Loucy (cell line): ENCODE measurements around the gene SSTR3.

ENCODE experiments used
- H2AFZ ChIP-seq: fragments of 200-600 bp; sonication (generic); 2 replicates; pipeline ENCODE4 v1.6.0; 2016; ENCODE audit warnings: antibody characterized with exemption, mild to moderate bottlenecking, low read length, moderate library complexity
- H3F3A ChIP-seq: fragments of 200-600 bp; 2 replicates; pipeline ENCODE4 v1.6.0; 2016; ENCODE audit warnings: antibody characterized with exemption, low read depth, mild to moderate bottlenecking
- H3K27me3 ChIP-seq: fragments of 200-600 bp; sonication (generic); 2 replicates; pipeline ENCODE4 v1.6.1; 2014; ENCODE audit warnings: low read length, mild to moderate bottlenecking; ENCODE audit not compliant: insufficient read depth, poor library complexity, severe bottlenecking
- H3K36me3 ChIP-seq: fragments of 200-600 bp; sonication (generic); 2 replicates; pipeline ENCODE4 v1.6.1; 2016; ENCODE audit warnings: low read length; ENCODE audit not compliant: insufficient read depth
- H3K4me1 ChIP-seq: fragments of 200-600 bp; sonication (generic); 2 replicates; pipeline ENCODE4 v1.5.1; 2014; ENCODE audit warnings: low read length, mild to moderate bottlenecking; ENCODE audit not compliant: insufficient read depth, poor library complexity, severe bottlenecking
- H3K4me2 ChIP-seq: fragments of 200-600 bp; sonication (generic); 2 replicates; pipeline ENCODE4 v1.6.0; 2014; ENCODE audit warnings: antibody characterized with exemption, low read length, low read depth, mild to moderate bottlenecking; ENCODE audit not compliant: poor library complexity, severe bottlenecking
- H3K4me3 ChIP-seq: fragments of 200-600 bp; sonication (generic); 2 replicates; pipeline ENCODE4 v1.5.1; 2014; ENCODE audit warnings: low read length, mild to moderate bottlenecking, mixed read lengths; ENCODE audit not compliant: poor library complexity, severe bottlenecking
- H3K79me2 ChIP-seq: fragments of 200-600 bp; sonication (generic); 2 replicates; pipeline ENCODE4 v1.6.1; 2014; ENCODE audit warnings: low read length; ENCODE audit not compliant: insufficient read depth
- H3K9ac ChIP-seq: fragments of 200-600 bp; sonication (generic); 2 replicates; pipeline ENCODE4 v1.6.0; 2014; ENCODE audit warnings: mild to moderate bottlenecking, low read depth, low read length, moderate library complexity; ENCODE audit not compliant: poor library complexity, severe bottlenecking
- H3K9me2 ChIP-seq: fragments of 200-600 bp; sonication (generic); replicated peaks from 2 replicates; pipeline ENCODE4 v1.6.1; 2016; ENCODE audit warnings: low read depth, low read length, mixed read lengths
- H3K9me3 ChIP-seq: fragments of 200-600 bp; sonication (generic); 2 replicates; pipeline ENCODE4 v1.6.1; 2014; ENCODE audit warnings: mild to moderate bottlenecking, antibody characterized with exemption, low read length, low read depth; ENCODE audit not compliant: insufficient read depth
- H4K20me1 ChIP-seq: fragments of 200-600 bp; sonication (generic); 2 replicates; pipeline ENCODE4 v1.6.0; 2014; ENCODE audit warnings: antibody characterized with exemption, low read length, mild to moderate bottlenecking; ENCODE audit not compliant: insufficient read depth, poor library complexity, severe bottlenecking
- CTCF ChIP-seq: fragments of 200-600 bp; sonication (generic); conservative IDR thresholded peaks from 2 replicates; pipeline ENCODE4 v1.5.1; 2014; ENCODE audit warnings: mild to moderate bottlenecking, antibody characterized with exemption, low read length
- EZH2phosphoT487 ChIP-seq: fragments of 200-600 bp; IDR thresholded peaks from 2 replicates; pipeline ENCODE4 v1.6.1; 2018; ENCODE audit warnings: antibody characterized with exemption, mild to moderate bottlenecking, moderate library complexity, borderline replicate concordance

The SSTR3 gene

GRCh38 chr22:37192204-37192603 is 20.1 kb downstream of the SSTR3 start:
- peaks cover 20% of the 10 kb centered on the region for H3K4me1 ChIP-seq
- no peaks in the 10 kb centered on the region for H3K9me2 ChIP-seq
- H3F3A ChIP-seq: no peaks in the 10 kb centered on the region
- TF ChIP-seq CTCF: no peak
- TF ChIP-seq EZH2phosphoT487: no peak
- no peaks in the 10 kb centered on the region for H3K27me3 ChIP-seq
- no peaks in the 10 kb centered on the region for H3K79me2 ChIP-seq
- no peak overlapping the region for H3K4me3 ChIP-seq
- no peaks in the 10 kb centered on the region for H3K36me3 ChIP-seq
- H4K20me1 ChIP-seq: no peaks in the 10 kb centered on the region
- peaks cover 3% of the 10 kb centered on the region; the same call in 1 of the 2 replicates for H3K9me3 ChIP-seq
- no peak overlapping the region for H2AFZ ChIP-seq
- no peak overlapping the region for H3K9ac ChIP-seq
- no peak overlapping the region for H3K4me2 ChIP-seq

- H3K36me3 ChIP-seq: no peaks in the 10 kb centered on the region
- H4K20me1 ChIP-seq: no peaks in the 10 kb centered on the region
- no peaks in the 10 kb centered on the region for H3K79me2 ChIP-seq
- H3F3A ChIP-seq: 0 out of 2 replicates have a peak, but pooled peaks cover 6% of the 10 kb centered on the region
- no peak overlapping the region for H2AFZ ChIP-seq
- peaks cover 28% of the 10 kb centered on the region for H3K4me1 ChIP-seq
- H3K9me2 ChIP-seq: no peaks in the 10 kb centered on the region
- no peak overlapping the region for H3K4me3 ChIP-seq
- H3K27me3 ChIP-seq: no peaks in the 10 kb centered on the region
- peaks cover 3% of the 10 kb centered on the region; the same call in 1 of the 2 replicates for H3K9me3 ChIP-seq
- TF ChIP-seq EZH2phosphoT487 (no peak), CTCF (no peak)
- H3K9ac ChIP-seq: no peak overlapping the region
- H3K4me2 ChIP-seq: no peak overlapping the region
Observed at GRCh38 chr22:37190262-37190780, 22.0 kb downstream of the SSTR3 start.

GRCh38 chr22:37188901-37189466 is 23.3 kb downstream of the SSTR3 start:
- peak overlapping the region; percentile 50 for H3K9ac ChIP-seq
- TF ChIP-seq EZH2phosphoT487: no peak
- TF ChIP-seq CTCF: no peak
- H3K27me3 ChIP-seq: no peaks in the 10 kb centered on the region
- peak overlapping the region; percentile 32; the same call in 1 of the 2 replicates for H2AFZ ChIP-seq
- H3K4me1 ChIP-seq: peaks cover 28% of the 10 kb centered on the region
- no peak overlapping the region for H3K4me3 ChIP-seq
- H3K4me2 ChIP-seq: peak overlapping the region; percentile 14
- H3K9me2 ChIP-seq: no peaks in the 10 kb centered on the region
- no peaks in the 10 kb centered on the region for H3K36me3 ChIP-seq
- 0 out of 2 replicates have a peak, but pooled peaks cover 6% of the 10 kb centered on the region for H3F3A ChIP-seq
- H4K20me1 ChIP-seq: no peaks in the 10 kb centered on the region
- peaks cover 3% of the 10 kb centered on the region; the same call in 1 of the 2 replicates for H3K9me3 ChIP-seq
- H3K79me2 ChIP-seq: no peaks in the 10 kb centered on the region
